LNCaP clone FGC (cell line): ENCODE measurements around the gene MMADHC.

Source experiments
- DNase-seq: peaks from one replicate; pipeline ENCODE4 v3.0.0-alpha.2; 2011; ENCODE audit warnings: low read depth
- H3K4me3 ChIP-seq: 2 replicates; pipeline ENCODE4 v1.5.1; 2011; ENCODE audit warnings: mild to moderate bottlenecking, low read depth, low read length, control low read depth
- TF ChIP-seq, protein P1 (sequence below): IDR thresholded peaks from 2 replicates; pipeline ENCODE4 v1.5.1; 2012; ENCODE audit warnings: mild to moderate bottlenecking; ENCODE audit not compliant: control insufficient read depth, insufficient read depth; ENCODE audit errors: extremely low read depth

The MMADHC gene

DNA sequence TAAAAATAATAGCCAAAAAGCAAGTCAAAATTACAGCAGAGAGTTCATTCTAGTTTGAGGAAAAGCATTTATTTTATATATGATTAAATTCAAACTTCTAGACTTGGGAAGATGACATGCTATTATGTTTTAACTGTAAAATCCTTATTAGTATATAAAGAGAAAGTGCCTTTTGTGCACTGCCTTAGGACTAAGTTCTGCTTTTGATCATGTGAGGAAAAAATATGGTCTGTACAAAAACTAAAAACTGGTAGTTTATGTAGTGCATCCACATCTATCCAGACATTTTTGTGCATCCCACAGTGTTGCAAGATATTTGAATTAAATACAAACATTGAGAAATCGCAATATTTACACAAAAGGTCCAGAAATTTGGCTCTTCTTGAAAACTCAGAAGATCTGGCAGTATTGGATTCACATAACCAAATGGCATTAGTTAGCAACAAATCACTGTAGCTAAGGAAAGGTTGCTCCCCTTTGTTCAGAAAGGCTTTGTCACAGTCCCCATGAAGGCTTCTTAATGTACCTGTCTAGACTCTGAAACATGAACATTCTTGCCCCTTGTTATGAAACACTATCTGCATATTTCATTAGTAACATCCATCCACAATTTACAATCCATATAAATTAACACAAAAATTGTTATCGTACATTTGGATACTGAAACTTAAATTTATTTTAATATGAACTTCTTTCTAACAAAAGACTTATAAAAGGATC is 2.2 kb downstream of the MMADHC start:
- DNase-seq: no peak
- TF ChIP-seq, protein P1, sequence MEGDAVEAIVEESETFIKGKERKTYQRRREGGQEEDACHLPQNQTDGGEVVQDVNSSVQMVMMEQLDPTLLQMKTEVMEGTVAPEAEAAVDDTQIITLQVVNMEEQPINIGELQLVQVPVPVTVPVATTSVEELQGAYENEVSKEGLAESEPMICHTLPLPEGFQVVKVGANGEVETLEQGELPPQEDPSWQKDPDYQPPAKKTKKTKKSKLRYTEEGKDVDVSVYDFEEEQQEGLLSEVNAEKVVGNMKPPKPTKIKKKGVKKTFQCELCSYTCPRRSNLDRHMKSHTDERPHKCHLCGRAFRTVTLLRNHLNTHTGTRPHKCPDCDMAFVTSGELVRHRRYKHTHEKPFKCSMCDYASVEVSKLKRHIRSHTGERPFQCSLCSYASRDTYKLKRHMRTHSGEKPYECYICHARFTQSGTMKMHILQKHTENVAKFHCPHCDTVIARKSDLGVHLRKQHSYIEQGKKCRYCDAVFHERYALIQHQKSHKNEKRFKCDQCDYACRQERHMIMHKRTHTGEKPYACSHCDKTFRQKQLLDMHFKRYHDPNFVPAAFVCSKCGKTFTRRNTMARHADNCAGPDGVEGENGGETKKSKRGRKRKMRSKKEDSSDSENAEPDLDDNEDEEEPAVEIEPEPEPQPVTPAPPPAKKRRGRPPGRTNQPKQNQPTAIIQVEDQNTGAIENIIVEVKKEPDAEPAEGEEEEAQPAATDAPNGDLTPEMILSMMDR: no peak
- H3K4me3 ChIP-seq: no peak overlapping the region

- no peak for DNase-seq
- H3K4me3 ChIP-seq: no peak overlapping the region
- TF ChIP-seq, protein P1: no peak
Observed at GRCh38 chr2:149579972-149580882, 7.3 kb downstream of the MMADHC start.

GRCh38 chr2:149577269-149577668 is 10.3 kb downstream of the MMADHC start:
- no peak for DNase-seq
- no peak overlapping the region for H3K4me3 ChIP-seq
- TF ChIP-seq, protein P1: no peak

DNA sequence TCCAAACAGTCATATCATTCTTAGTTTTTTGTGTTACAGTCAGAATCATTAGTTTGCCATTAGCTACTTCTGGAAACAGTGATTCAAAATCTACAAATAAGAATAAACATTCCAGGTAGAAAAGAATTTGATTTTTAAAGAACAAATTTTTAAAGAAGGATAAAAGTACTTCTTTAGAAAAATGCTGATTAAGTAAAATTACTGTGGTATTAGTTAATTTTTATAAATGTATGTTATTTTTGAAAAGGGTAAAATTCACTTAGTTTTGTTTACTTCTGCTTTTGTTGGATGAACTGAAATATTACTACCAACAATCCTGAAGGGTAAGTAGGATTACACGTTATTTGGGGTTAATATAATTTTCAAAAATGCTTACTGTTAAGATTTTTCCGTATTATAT is 11.8 kb downstream of the MMADHC start:
- H3K4me3 ChIP-seq: no peak overlapping the region
- DNase-seq: no peak
- TF ChIP-seq, protein P1: no peak

DNA sequence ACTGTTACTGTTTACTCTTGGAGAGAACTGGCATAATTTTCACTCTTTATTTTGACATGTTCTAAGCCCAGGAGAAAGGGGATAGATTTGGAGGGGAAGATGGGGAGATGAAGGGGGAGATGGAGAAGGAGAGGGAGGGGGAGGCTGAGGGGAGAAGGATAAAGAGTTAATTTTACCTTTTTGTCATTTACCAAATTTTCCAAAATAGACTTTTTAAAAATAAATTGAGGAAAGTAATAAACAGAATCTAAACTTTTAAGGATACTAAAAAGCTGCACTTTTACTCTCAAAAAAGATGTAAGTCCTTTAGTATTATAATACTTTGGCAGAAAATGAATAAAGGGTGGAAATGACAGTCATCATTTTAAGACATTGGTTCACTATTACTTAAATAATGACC is 12.3 kb downstream of the MMADHC start:
- TF ChIP-seq, protein P1: no peak
- no peak for DNase-seq
- no peak overlapping the region for H3K4me3 ChIP-seq

- TF ChIP-seq, protein P1: peak; percentile 33; the same call in 1 of the 2 replicates
- no peak overlapping the region for H3K4me3 ChIP-seq
- no peak for DNase-seq
Observed at GRCh38 chr2:149573760-149574159, 13.8 kb downstream of the MMADHC start.
